GM18505 (cell line): ENCODE results near the gene JPH3.

ENCODE experiments used
- ATAC-seq: cut with Tn5 transposase; IDR thresholded peaks from one replicate; pipeline ENCODE4 v1.9.1; 2021; ENCODE audit not compliant: unreplicated experiment
- POLR2A ChIP-seq: IDR thresholded peaks from 4 replicates; pipeline ENCODE4 v1.6.1; 2011; ENCODE audit warnings: borderline replicate concordance; ENCODE audit not compliant: insufficient read depth, insufficient read length; ENCODE audit errors: extremely low read depth

JPH3 gene

DNA sequence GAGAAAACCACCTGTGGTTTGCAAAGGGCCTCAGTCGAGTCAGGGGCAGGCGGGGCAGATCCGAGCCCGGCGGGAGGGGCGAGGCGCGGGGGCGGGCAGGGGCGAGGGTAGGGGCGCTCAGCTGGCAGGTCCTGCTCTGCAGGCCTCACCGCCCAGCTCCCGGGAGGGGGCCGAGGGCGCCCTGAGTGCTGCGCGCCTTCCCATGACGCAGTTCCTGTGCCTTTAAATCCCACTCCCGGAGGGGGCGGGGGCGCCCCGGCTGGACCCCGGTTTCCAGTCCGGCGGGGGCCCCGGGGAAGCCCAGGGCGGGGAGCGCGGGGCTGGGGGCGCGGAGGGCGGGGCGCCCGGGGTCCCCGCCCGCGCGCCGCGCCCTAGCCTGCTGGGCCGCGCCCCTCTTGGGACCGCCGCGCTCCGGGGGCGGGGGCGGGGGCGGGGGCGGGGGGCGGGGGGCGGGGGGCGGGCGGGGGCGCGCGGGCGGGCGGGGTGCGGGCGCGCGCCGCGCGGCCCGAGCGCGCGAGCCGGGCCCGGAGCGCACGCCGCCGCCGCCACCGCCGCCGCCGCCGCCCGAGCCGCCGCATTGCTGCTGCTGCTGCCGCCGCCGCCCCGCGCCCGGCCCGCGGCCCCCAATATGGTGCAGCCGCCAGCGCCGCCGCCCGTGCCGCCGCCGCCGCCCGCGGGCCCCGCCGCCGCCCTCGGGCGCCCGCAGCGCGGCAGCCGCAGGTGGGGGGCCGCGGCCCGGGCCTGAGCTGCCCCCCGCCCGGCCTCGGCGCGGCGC, at the start of gene JPH3:
Gene JPH3, plus strand, starts transcription at position 508 of the 775 bp plus-strand sequence. CDS start 639 bp downstream, outside the sequence.
- no peak for TF ChIP-seq POLR2A
- no peak for ATAC-seq

DNA sequence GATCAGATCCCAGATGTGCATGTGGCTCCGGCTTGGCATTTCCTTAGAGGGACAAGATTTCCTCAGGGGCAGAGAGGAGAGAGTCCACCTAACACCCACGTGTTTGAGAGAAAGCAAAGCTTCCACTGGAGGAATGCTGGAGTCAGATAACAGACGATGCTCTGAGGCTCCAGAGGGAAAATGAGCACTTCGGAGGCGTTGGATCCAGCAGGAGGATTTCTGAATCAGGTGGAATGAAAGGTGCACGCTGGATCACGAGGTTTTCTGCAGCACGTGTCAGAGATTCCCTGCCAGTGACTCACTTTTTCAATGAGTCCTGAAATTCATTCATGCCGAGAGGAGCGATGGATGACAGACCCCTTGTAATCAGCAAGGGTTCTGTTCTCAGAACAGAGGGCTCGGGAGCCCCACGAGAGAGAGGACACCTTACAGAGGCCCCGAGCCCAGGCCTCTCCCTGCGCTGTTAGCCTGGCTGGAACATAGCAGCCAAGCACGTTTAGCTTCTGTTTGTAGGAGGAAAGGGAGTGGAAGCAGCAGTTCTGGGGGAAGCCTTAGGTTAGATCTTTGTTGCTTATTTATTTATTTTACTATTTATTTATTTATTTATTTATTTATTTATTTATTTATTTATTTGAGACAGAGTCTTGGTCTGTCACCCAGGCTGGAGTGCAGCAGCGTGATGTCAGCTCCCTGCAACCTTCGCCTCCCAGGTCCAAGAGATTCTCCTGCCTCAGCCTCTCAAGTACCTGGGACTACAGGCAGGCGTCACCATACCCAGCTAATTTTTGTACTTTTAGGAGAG, 49.3 kb upstream of the JPH3 start:
- no peak for ATAC-seq
- no peak for TF ChIP-seq POLR2A

DNA sequence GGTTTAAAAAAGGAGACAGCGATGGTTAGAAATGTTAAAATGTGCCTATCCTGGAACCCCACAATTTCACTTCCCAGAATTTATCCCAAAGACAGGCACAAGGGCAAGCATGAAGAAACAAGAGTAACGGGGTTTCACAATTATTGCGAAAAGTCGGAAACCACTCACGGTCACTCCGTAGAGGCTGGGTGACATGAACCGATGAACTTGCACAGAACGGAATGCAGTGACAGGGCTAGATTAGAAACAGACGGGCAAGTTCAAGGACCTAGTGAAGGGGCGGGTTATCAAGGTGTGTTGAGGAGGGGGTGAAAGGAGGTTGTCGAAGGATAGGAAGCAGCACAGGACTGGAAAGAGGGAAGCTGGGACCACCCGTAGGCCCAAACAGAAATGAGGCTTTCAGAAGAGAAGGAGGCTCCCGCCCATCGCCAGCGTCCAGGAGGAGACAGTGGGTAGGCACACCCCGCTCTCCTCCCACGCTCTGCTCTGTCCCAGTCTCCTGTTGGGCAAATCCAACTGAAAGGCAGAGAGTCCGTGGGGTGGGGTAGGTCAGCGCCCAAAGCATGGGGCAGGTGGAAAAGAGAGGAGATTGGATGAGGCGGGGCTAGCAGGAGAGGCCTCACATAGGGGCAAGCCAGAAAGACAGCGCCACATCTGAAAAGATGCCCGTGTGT, 47.4 kb upstream of the JPH3 start:
- no peak for ATAC-seq
- no peak for TF ChIP-seq POLR2A

DNA sequence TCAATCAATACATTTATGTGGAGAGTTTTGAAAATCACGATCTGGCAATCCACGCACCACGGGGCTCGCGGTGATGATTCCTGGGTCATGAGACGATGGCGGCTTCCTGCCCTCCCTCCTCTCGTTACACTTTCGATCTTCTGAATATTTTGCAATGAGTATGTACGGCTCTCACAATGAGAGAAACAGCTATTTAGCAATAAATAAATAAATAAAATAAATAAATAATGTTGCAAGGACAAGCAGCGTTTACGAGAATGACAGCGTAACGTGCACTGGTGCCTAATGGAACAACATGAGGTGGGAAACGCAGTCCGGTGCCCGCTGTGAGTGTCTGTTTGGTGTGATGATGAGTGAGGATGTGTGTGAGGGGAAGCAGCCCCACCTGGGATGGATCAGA, 46.7 kb upstream of the JPH3 start:
- no peak for TF ChIP-seq POLR2A
- ATAC-seq, result no peak

DNA sequence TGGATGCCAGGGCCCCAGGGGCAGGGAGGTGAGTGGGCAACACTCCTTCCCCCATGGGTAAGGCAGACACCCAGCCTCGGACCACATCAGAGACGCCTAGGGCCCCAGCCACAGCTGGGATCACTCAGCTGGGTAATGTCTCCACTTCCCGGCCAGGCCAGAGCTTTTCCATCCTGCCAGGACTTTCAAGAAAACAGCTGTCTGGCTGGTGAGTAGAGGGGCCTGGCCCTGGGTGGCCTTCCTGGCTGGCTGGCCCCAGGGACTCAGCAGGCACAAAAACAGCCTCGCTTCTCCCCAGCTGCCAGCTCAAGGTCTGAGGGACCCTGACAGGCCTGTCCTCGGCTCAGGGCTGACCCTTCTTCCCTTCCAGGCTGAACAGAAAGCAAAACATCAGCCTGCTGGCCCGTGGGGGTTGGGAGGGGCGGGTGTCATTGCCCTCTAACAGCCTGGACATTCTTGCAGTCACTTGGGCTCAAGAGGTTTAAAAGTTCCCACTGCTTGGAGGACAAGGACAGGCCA, 45.3 kb upstream of the JPH3 start:
- no peak for ATAC-seq
- TF ChIP-seq POLR2A, result no peak

DNA sequence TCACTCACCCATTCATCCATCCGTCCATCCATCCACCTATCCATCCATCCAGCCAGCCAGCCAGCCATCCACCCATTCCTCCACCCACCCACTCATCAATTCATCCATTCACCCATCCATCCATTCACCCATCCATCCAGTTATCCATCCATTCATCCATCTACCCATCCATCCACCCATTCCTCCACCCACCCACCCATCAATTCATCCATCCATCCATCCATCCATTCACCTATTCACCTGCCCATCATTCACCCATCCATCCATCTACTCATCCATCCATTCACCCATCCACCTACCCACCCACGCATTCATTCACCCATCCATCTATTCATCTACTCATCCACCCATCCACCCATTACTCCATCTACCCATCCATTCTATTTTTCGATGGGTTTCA, 43.6 kb upstream of the JPH3 start:
- ATAC-seq, result no peak
- no peak for TF ChIP-seq POLR2A

DNA sequence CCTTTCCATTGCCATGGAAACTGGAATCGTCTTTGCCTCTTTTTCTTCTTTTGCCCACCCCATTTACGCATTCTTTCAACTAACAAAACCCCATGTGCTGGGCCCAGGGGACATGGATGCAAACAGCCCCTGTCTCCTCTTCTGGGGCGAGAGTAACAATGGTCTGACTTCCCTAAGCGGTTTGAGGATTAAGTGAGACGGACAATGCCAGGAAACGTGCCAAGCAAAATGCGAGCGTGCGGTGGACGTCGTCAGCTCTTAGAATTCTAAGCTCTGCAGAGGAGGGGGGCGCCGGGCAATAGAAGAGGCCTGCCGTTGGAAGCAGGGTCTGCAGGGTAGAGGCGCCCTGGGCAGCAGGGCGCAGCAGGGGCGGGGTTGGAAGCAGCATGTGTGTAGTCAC, 42.4 kb upstream of the JPH3 start:
- no peak for ATAC-seq
- no peak for TF ChIP-seq POLR2A

DNA sequence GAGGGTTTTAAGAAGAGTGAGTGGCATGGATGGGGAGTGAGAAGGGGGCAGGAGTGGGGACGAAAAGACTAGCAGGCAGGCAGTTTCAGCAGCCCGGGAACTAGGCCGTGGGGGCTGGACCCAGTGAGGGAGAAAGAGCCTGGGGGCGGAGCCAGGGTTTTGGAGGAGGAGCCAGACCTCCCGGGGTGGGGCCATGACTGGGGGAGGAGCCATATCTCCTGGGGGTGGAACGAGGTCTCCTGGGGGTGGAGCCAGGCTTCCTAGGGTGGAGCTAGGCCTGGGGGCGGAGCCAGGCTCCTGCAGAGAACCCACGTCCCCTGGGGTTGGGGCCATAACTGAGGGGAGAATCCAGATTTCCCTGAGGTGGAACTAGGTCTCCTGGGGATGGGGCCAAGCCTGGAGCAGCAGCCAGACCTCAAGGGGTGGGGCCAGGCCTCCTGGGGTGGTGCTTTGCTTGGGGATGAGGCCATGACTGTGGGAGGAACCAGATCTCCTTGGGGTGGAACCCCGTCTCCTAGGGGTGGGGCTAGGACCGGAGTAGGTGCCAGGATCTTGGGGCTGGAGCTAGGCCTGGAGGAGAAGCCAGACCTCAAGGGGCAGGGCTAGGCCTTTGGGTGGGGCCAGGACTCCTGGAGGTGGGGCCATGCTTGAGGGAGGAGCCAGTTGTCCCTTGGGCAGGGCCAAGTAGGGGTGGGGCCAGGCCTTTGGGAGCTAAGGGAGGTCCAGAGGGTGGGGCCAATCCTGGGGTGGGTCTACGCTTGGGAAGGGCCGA, 41.7 kb upstream of the JPH3 start:
- TF ChIP-seq POLR2A, result no peak
- ATAC-seq, result no peak

DNA sequence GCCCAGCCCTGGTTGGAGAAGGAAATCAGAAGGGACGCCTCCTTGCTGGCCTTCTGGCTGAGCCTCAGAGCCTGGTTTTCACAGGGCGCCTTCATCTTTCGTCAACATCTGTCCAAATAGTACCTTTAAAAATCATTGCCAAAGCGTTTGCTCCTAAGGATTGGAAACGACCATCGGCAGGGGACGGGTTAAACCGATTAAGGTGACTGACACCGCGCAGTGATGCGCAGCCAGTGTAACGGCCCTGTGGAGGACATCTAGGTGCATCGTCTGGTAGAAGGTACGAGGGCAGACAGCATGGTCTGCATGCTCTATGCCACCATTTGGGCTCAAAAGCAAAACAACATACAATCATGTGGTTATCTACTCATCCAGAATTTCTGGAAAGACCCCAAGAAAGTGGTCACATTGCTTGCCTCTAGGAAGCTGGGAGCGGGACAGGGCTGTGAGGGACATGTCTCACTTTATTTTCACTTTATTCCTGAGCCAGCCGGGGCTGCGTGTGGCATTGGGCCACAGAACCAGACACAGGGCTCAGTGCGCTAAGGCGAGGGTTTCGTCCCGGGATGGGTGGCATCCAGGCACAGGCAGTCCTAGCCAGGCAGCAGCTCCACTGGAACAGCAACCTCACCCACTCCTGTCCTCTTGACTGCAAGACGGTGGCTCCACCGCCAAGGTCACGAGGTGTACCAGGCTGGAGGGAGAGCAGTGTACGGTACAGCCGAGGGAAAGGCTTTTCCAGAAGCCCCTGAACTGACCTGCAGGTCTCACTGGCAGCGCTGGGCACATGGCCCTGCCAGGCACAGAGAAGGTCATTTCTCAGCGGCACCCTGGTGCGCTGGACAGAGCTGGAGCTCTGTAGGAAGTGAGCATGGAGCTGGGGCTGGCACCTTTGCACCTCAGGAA, 40.9 kb upstream of the JPH3 start:
- TF ChIP-seq POLR2A, result no peak
- no peak for ATAC-seq

DNA sequence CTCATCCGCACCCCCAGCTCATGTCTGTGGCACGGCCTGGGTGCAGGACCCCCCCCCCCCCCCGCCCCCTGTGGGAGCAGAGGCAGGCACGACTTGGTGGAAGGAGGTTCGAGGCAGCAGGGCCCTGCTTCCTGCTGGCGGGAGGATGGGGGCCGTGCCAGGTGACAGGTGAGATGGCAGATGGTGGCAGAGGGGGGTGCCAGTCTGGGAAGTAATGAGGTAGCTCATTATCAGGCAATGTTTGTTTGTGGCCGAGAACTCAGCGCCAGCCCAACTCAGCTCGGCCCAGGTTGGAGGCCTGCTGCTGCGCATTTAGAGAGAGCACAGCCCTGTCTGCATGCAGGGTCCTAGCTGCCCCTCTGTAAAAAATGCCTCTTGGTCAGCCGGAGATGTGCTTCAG, 40.1 kb upstream of the JPH3 start:
- no peak for ATAC-seq
- no peak for TF ChIP-seq POLR2A

DNA sequence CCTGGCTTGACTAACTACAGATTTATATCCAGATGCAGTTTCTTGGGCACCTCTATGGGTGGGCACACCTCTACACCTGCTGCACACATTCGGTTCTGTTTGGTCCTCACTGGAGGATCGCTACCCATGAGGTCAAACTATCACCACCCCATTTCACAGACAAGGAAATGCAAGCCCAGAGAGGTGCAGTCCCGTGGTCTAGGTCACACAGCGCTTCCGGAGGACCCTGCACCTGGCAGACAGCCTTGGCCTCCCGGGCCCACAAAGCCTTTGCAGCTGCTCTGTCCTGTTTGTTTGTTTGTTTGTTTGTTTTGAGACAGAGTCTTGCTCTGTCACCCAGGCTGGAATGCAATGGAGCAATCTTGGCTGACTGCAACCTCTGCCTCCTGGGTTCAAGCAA, 39.3 kb upstream of the JPH3 start:
- no peak for ATAC-seq
- TF ChIP-seq POLR2A, result no peak
